ENCODE data around the gene SCGB1A1. TPM values are rescaled to one million over a fixed set of nuclear protein-coding genes. Genes with fewer than 3 reads are reported as not detected.
"Not testable (repeated sequence)": the region's sequence is repeated elsewhere in the genome, so short reads cannot be mapped to it uniquely, and the experiment has no call there.

The SCGB1A1 gene
- total RNA-seq, 1 donor from 2014 or later, result not detected

- no peaks in the 10 kb centered on the region for H3K9me3 Mint-ChIP-seq
- DNase-seq (ENCODE audit: low spot score in 2 of 2, unreplicated experiment in 2 of 2), result no peak
- no peak for TF ChIP-seq CTCF (IDR thresholded peaks at IDR 0.05; ENCODE audit: unreplicated experiment)
- H3K36me3 Mint-ChIP-seq, result no peaks in the 10 kb centered on the region
- no peaks in the 10 kb centered on the region for H3K27me3 Mint-ChIP-seq (ENCODE audit: low read depth)
- H3K4me1 Mint-ChIP-seq, result peaks cover 22% of the 10 kb centered on the region
- H3K27ac Mint-ChIP-seq, result no peak overlapping the region
- no peak overlapping the region for H3K4me3 Mint-ChIP-seq
These were observed 27.3 kb downstream of the SCGB1A1 start for GRCh38 chr11:62446091-62446490.

GRCh38 chr11:62449451-62449851 is 30.6 kb downstream of the SCGB1A1 start:
- no peaks in the 10 kb centered on the region for H3K36me3 Mint-ChIP-seq
- H3K4me1 Mint-ChIP-seq, result peaks cover 19% of the 10 kb centered on the region
- no peaks in the 10 kb centered on the region for H3K27me3 Mint-ChIP-seq (ENCODE audit: low read depth)
- H3K9me3 Mint-ChIP-seq, result no peaks in the 10 kb centered on the region
- no peak for DNase-seq (ENCODE audit: low spot score in 2 of 2, unreplicated experiment in 2 of 2)
- H3K4me3 Mint-ChIP-seq, result no peak overlapping the region
- H3K27ac Mint-ChIP-seq, result no peak overlapping the region
- TF ChIP-seq CTCF (IDR thresholded peaks at IDR 0.05; ENCODE audit: unreplicated experiment), result no peak

- not testable (repeated sequence) for DNase-seq (ENCODE audit: low spot score in 2 of 2, unreplicated experiment in 2 of 2); H3K4me3 Mint-ChIP-seq; H3K27ac Mint-ChIP-seq; H3K27me3 Mint-ChIP-seq (ENCODE audit: low read depth); H3K9me3 Mint-ChIP-seq; H3K36me3 Mint-ChIP-seq
- peaks cover 15% of the 10 kb centered on the region for H3K4me1 Mint-ChIP-seq
These were observed 31.1 kb downstream of the SCGB1A1 start for GRCh38 chr11:62449912-62450311.

DNA sequence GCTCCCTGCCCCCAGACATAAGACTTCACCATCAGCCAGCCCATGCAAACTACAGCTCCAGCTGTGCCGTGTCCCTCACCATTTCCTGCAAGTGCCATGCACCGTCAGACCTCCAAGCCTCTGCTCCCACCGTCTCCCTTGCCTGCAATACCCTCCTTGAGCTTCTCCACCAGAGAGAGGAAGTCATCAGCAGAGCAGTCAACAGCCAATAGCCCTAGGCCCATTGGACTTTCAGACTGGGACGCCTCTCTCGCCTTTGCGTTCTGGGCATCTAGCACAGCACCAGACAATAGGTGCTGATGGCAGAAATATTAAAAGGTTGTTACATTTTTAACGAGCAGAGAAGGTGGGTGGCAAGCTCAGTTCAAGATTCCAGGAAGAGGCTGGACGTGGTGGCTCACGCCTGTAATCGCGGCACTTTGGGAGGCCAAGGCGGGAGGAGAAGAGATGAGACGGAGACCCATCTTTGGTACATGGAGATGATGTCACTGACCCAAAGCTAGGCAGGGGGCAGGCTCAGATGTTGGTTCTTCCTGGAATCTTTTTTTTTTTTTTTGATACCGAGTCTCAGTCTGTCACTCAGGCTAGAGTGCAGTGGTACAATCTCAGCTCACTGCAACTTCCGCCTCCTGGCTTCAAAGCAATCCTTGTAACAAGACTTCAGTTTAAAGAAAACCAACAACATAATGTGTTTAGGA is 31.9 kb downstream of the SCGB1A1 start:
- H3K4me1 Mint-ChIP-seq, result peaks cover 9% of the 10 kb centered on the region

GRCh38 chr11:62451241-62451621 is 32.4 kb downstream of the SCGB1A1 start:
- no peaks in the 10 kb centered on the region for H3K36me3 Mint-ChIP-seq
- H3K4me1 Mint-ChIP-seq, result peaks cover 9% of the 10 kb centered on the region
- peak overlapping the region; percentile 43 for H3K27ac Mint-ChIP-seq
- no peak overlapping the region for H3K4me3 Mint-ChIP-seq
- no peaks in the 10 kb centered on the region for H3K9me3 Mint-ChIP-seq
- TF ChIP-seq CTCF (IDR thresholded peaks at IDR 0.05; ENCODE audit: unreplicated experiment), result no peak
- H3K27me3 Mint-ChIP-seq (ENCODE audit: low read depth), result no peaks in the 10 kb centered on the region
- DNase-seq (ENCODE audit: low spot score in 2 of 2, unreplicated experiment in 2 of 2), result no peak

More for the DNA sequence above, 31.9 kb downstream of the SCGB1A1 start:
- Mint-ChIP-seq H3K27ac (peak overlapping the region; percentile 43), H3K36me3 (no peaks in the 10 kb centered on the region), H3K27me3 (ENCODE audit: low read depth) (no peaks in the 10 kb centered on the region), H3K4me3 (no peak overlapping the region), H3K9me3 (no peaks in the 10 kb centered on the region)
- TF ChIP-seq CTCF (IDR thresholded peaks at IDR 0.05; ENCODE audit: unreplicated experiment), result no peak
- DNase-seq (ENCODE audit: low spot score in 2 of 2, unreplicated experiment in 2 of 2), result no peak

- Mint-ChIP-seq H3K4me1 (peaks cover 9% of the 10 kb centered on the region), H3K4me3 (no peak overlapping the region), H3K27me3 (ENCODE audit: low read depth) (no peaks in the 10 kb centered on the region), H3K27ac (no peak overlapping the region), H3K36me3 (no peaks in the 10 kb centered on the region), H3K9me3 (no peaks in the 10 kb centered on the region)
- TF ChIP-seq CTCF (IDR thresholded peaks at IDR 0.05; ENCODE audit: unreplicated experiment), result no peak
- no peak for DNase-seq (ENCODE audit: low spot score in 2 of 2, unreplicated experiment in 2 of 2)
These were observed 33.4 kb downstream of the SCGB1A1 start for GRCh38 chr11:62452261-62452660.
